DMS79 (cell line): ENCODE data around the gene MYO1H.

Experiments
- DNase-seq: peaks from one replicate; lab custom pipeline; 2025; lab: John Stamatoyannopoulos, UW

Gene MYO1H

DNA sequence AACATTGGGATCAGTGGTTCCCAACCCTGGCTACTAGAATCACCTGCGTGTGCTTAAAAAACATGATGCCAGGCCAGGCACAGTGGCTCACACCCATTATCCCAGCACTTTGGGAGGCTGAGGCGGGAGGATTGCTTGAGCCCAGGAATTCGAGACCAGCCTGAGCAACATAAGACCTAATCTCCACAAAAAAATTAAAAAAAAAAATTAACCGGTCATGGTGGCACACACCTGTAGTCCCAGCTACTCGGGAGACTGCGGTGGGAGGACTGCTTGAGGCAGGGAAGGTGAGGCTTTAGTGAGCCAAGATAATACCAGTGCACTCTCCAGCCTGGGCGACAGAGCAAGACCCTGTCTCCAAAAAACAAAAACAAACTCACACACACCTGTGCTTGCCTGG is 127.4 kb downstream of the MYO1H start:
- no peak for DNase-seq

GRCh38 chr12:109475993-109476806 is 128.5 kb downstream of the MYO1H start:
- DNase-seq = no peak

GRCh38 chr12:109476807-109477184 is 129.1 kb downstream of the MYO1H start:
- no peak for DNase-seq

GRCh38 chr12:109477185-109477962 is 129.7 kb downstream of the MYO1H start, which contains the start of the genes KCTD10 and UBE3B:
Gene KCTD10 (minus strand): TSS chr12:109477300. CDS start chr12:109477262, 38 bp downstream.
Gene UBE3B (plus strand): TSS chr12:109477634. CDS start chr12:109483552, 5,918 bp downstream.
- DNase-seq = peak; percentile 63

GRCh38 chr12:109477963-109478315 is 130.2 kb downstream of the MYO1H start:
- DNase-seq = no peak

- DNase-seq = no peak
Observed at GRCh38 chr12:109479761-109480160, 132.1 kb downstream of the MYO1H start.

GRCh38 chr12:109480356-109480755 is 132.7 kb downstream of the MYO1H start:
- no peak for DNase-seq

DNA sequence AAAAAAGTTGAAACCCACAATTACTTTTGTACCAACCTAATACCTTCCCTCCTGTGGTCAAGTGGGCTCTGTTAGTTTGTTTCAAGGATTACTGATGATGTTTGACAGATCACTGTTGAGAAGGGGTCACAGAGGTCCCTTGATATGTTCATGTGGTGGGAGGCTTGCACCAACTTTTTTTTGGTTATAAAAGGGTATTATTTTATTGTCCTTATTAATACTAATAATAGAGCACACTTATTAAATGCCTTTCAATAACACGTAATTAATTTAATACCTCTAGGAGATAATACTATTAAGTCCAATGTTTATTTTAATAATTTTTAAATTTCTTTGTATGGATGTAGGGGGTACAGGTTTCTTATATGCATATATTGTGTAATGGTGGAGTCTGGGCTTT is 134.2 kb downstream of the MYO1H start:
- no peak for DNase-seq

DNA sequence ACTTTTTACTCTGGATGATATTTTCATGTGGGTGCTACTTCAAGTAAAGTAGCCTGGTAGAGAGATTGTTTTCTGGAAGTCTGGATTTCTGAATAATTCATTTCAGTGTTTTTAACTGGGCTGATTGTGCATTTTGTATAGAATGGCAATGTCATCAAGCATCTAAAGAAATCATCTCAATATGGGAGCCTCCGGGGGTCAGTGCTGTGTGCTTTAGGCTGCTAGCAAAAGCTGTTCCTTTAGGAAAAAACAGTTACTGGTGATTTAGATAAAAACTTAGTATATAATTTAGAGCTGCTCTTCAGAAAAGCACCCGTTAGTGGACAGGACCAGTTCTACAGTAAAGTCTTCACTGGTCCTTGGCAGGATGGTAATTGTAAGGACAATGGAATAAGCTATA is 134.8 kb downstream of the MYO1H start:
- DNase-seq = no peak

GRCh38 chr12:109482894-109483293 is 135.2 kb downstream of the MYO1H start:
- no peak for DNase-seq

GRCh38 chr12:109483346-109483745 is 135.6 kb downstream of the MYO1H start:
- DNase-seq = no peak

DNA sequence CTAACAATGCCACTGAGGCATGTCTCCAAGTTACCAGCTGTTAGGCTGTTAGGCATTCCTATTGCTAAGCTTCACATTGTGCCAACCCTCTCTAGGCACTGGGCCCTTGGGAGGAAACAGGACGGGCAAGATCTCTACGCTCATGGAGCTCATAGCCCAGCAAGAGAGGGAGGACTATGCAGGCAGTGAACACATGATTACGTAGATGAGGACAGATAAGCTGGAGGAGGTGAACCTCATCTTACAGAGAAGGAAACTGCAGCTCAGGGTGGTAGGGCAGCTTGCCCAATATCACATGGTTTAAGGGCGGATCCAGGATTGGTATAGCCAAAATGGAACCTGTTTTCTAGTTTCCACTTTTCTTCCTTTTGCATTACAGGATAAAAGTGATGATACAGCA is 137.5 kb downstream of the MYO1H start:
- no peak for DNase-seq

DNA sequence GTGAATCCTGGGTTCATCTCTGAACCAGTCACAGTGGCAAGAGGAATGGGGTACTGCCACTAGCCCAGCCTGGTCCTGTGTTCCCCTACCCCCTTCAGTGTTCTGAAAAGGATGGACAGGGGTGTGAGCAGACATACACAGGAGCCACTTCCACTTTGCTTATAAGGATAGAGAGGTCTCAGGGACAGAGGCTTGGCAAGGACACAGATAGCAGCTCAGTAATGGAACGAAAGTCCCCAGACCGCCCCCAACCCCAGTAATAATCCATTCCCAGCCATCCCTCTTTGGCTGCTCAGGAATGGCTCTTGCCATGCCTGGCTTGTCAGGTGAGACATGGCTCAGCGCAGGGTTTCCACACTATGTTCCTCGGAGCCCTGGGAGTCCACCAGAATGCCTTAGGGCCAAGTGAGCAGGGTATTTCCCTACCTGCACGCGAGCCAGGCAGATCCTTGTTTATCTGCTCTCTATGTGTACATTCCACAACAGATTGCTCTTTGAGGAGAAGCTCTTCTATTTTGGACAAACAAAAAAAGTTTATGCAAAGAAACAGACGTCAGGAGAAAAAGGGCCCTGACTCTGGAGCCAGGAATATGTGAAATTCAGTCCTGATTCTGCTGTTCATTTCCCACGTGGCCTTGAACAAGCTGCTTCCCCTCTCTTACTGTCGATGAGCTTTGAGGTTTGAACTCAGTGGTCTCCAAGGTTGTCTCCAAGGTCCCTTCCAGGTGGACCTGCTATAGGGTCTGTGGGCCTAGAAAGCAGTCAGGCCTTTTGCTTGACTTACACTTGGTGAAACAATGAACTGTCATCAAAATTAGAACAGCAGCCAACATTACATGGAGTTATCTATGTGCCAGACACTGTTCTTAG is 139.7 kb downstream of the MYO1H start:
- no peak for DNase-seq

DNA sequence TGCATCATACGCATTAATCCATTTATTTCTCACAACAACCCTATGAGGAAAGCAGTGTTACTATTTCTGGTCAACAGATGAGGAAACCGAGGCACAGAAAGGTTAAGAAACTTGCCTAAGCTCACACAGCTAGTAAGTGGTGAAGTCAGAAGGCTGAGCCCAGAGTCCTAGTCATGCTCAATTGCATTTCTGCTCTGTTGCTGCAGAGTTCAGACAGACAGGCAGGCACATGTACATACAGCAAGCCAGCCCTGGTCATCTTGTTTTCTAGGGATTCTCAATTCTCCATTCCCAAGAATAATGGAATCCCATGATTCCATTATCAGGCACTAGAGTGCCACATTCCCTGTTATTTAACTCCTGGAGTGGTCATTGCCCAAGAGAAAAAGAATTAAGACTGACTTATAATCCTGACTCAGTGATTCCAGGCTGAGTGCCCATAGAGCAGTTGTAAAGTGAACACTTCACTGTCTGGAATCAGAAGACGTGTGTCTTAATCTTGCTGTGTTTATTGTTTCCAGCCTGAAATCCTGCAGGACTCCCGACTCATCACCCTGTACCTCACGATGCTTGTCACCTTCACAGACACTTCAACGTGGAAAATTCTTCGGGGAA is 140.5 kb downstream of the MYO1H start:
- DNase-seq = no peak

DNA sequence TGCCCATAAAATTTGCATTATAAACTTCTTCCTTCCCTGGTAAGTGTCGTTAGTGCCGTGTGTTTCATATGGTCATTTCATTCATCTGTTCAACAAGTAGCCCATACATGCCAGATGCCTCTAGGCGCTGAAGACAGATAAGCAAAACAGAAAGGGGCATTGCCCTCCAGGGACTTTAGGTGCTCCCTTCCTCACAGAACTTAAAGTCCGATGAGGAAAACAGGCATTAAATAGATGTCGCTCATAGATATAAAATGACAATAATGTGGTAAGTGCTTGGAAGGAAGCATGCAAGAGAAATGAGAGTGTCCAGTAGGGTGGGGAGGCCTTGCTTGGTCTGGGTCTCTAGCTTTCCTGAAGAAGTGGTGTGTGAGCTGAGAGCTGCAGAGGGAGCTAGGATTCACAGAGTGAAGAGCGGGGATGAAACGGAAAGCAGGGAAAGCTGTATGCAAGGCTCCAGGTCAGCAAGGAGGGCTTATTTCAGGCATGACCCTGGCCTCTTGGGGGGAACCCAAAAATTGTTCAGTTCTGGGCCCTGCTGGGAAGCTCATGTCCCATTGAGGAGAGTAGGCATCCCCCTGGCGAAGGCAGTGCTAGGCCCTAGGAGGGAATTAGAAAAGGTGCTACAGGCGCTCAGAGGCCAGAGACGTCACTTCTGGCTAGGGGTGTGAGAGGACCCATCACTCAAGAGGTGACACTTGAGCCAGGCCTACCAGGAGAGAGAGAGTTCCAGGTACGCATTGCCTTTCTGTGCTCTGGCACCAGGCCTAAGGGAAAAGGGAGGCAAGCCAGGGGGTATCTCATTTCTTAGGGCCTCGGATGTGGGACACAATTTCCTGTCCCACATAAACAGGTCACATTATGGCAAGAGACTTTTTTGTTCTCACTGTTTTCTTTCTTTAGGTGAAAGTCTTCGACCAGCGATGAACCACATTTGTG is 141.6 kb downstream of the MYO1H start:
- no peak for DNase-seq

GRCh38 chr12:109489955-109490565 is 142.4 kb downstream of the MYO1H start:
- no peak for DNase-seq

DNA sequence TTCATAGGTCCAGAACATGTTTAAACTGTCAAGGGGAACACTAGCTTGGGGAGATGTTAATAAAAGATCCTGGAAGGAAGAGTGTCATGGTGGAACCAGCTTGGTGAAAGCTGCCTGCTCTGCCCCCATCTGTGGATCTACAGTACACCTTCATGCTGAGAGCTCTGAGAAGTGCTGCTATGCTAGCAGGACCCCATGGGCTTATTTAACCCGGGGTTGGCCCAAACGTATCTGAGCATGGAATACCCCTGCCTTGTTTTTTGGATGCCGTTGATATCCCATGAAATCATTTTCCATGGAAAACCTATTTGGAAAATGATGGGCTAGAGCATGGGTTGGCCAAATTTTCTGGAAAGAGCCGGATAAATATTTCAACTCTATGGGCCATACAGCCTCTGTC is 144.0 kb downstream of the MYO1H start:
- DNase-seq = no peak

DNA sequence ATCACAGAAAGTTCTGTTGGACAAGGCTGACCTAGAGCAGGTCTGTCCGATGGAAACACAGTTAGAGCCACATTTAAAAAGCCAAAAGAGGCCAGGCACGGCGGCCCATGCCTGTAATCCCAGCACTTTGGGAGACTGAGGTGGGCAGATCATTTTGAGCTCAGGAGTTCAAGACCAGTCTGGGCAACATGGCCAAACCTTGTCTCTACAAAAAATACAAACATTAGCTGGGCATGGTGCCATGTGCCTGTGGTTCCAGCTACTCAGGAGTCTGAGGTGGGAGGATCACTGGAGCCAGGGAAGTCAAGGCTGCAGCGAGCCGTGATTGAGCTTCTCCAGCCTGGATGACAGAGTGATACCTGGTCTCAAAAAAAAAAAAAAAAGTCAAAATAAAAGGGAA is 144.7 kb downstream of the MYO1H start:
- DNase-seq = no peak

GRCh38 chr12:109493090-109493489 is 145.4 kb downstream of the MYO1H start:
- no peak for DNase-seq

DNA sequence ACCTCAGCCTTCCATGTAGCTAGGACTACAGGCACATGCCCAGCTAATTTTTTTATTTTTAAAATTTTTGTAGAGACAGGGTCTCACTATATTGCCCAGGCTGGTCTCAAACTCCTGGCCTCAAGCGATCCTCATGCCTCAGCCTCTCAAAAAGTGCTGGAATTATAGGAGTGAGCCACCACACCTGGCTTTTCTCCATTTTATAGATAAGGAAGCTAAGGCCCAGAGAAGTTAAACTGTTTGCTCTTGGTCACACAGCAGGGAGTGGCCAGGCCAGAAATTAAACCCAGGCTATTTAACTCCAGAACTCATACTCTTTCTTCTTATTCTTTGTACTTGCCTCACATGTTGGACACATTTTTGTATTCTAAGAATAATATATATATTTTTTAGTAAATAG is 146.2 kb downstream of the MYO1H start:
- DNase-seq = no peak
